Left lung (tissue), 10 donors: Measurements from ENCODE around the gene TRERF1. TPM values are rescaled to one million over a fixed set of nuclear protein-coding genes. Genes with fewer than 3 reads are reported as not detected.

Source experiments
- ATAC-seq: fragments of 200-7000 bp; cut with Tn5 transposase; one replicate; pipeline ENCODE4 v1.9.1; 2020; ENCODE audit warnings: moderate library complexity
- DNase-seq, 4 donors: peaks; one replicate each; pipeline ENCODE4 v3.0.0-alpha.2; 2013 to 2020
- H3K27ac ChIP-seq, 2 donors: fragments of 200-600 bp; sonication (generic) in 1 of 2; one replicate each; pipeline versions ENCODE4 v1.5.0 to v1.8.0; 2020 to 2021
- H3K27me3 ChIP-seq, 2 donors: fragments of 200-600 bp; sonication (generic) in 1 of 2; one replicate each; pipeline versions ENCODE4 v1.5.0 to v1.8.0; 2020 to 2021
- H3K36me3 ChIP-seq, 2 donors: fragments of 200-600 bp; sonication (generic) in 1 of 2; one replicate each; pipeline versions ENCODE4 v1.5.0 to v1.8.0; 2020 to 2021
- H3K4me1 ChIP-seq, 2 donors: fragments of 200-600 bp; one replicate each; pipeline ENCODE4 v1.8.0; 2021
- H3K4me3 ChIP-seq, 2 donors: fragments of 200-600 bp; sonication (generic) in 1 of 2; one replicate each; pipeline versions ENCODE4 v1.5.0 to v1.8.0; 2020 to 2021; ENCODE audit warnings: mild to moderate bottlenecking in 1 of 2
- H3K9me3 ChIP-seq, 2 donors: fragments of 200-600 bp; sonication (generic) in 1 of 2; one replicate each; pipeline versions ENCODE4 v1.5.0 to v1.8.0; 2020 to 2021
- CTCF ChIP-seq, 2 donors: fragments of 200-600 bp; sonication (generic) in 1 of 2; IDR thresholded peaks; one replicate each; pipeline versions ENCODE4 v1.5.0 to v1.8.0; 2021; ENCODE audit warnings: antibody characterized with exemption in 2 of 2
- intact Hi-C, 2 donors: fragments of 100-400 bp; cut with DNase I; formaldehyde crosslinking; loops; one replicate each; pipeline versions ENCODE4 v1.11.2 to v1.14.2; 2022
- polyA plus RNA-seq, 6 donors: library from polyadenylated mRNA; unstranded; fragments of 120-200 nt; gene quantifications; one replicate each; pipeline ENCODE4 v1.2.1, GENCODE V29; 2013; ENCODE audit not compliant: insufficient read length in 6 of 6
- total RNA-seq, 2 donors: library from RNA; stranded (reverse); fragmentation: NEBNext Ultra II Directional; extraction: Animal tissue kit (Norgen Biotek cat#: 25700); gene quantifications; one replicate each; pipeline ENCODE4 v1.2.1, GENCODE V29; 2021
- donor health status: DM: no; HTN: yes; CAD: no.
- donor health status: DM: no; HTN: no; CAD: no.

Gene TRERF1
- total and polyA plus RNA-seq, 8 donors, result 3.7 to 24.9 (median 20.7) TPM

GRCh38 chr6:42259841-42260395, 191.8 kb downstream of the TRERF1 start:
- no peaks in the 10 kb centered on the region for H3K9me3 ChIP-seq
- no peaks in the 10 kb centered on the region for H3K27me3 ChIP-seq
- intact Hi-C loops, result no loop called here
- peaks cover 0 to 25% of the 10 kb centered on the region in 2 donors for H3K36me3 ChIP-seq
- no peak overlapping the region for H3K27ac ChIP-seq
- no peak for TF ChIP-seq CTCF (IDR thresholded peaks at IDR 0.05)
- H3K4me1 ChIP-seq, result no peaks in the 10 kb centered on the region
- no peak overlapping the region for H3K4me3 ChIP-seq
- ATAC-seq (no peak), DNase-seq (no peak)

DNA sequence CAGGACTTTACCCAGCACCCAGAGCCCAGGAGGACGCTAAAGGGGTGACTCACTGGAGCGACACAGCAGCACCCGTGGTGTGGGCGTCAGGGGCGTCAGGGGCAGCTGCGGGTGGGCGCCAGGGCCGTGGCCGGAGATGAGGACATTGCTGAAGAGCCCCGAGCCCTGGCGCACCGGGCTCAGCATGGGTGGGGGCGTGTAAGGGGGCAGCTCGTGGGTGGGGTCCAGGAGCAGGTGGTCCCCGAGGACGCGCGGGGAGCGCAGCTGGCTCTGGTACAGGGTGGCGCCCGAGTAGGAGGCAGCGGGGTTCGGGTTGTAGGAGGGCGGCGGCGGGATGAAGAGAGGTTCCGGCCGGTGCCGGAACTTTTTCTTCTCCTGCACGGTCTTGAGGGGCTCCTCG, 192.4 kb downstream of the TRERF1 start:
- no peak overlapping the region for H3K4me3 ChIP-seq
- TF ChIP-seq CTCF (IDR thresholded peaks at IDR 0.05), result no peak
- DNase-seq, result no peak
- no peaks in the 10 kb centered on the region for H3K27me3 ChIP-seq
- H3K9me3 ChIP-seq, result no peaks in the 10 kb centered on the region
- peaks cover 0 to 32% of the 10 kb centered on the region in 2 donors for H3K36me3 ChIP-seq
- intact Hi-C loops, result no loop called here
- no peak for ATAC-seq
- no peak overlapping the region for H3K27ac ChIP-seq
- no peaks in the 10 kb centered on the region for H3K4me1 ChIP-seq

GRCh38 chr6:42257614-42258013, 194.1 kb downstream of the TRERF1 start:
- H3K9me3 ChIP-seq, result no peaks in the 10 kb centered on the region
- ATAC-seq (no peak), DNase-seq (no peak)
- no peak overlapping the region for H3K27ac ChIP-seq
- intact Hi-C loops, result no loop called here
- no peaks in the 10 kb centered on the region for H3K4me1 ChIP-seq
- peaks cover 0 to 39% of the 10 kb centered on the region in 2 donors for H3K36me3 ChIP-seq
- no peak for TF ChIP-seq CTCF (IDR thresholded peaks at IDR 0.05)
- H3K27me3 ChIP-seq, result no peaks in the 10 kb centered on the region
- no peak overlapping the region for H3K4me3 ChIP-seq

- DNase-seq (no peak), ATAC-seq (no peak)
- TF ChIP-seq CTCF (IDR thresholded peaks at IDR 0.05), result no peak
- intact Hi-C loops, result no loop called here
- H3K36me3 ChIP-seq, result peaks cover 0 to 39% of the 10 kb centered on the region in 2 donors
- H3K27me3 ChIP-seq, result no peaks in the 10 kb centered on the region
- no peaks in the 10 kb centered on the region for H3K9me3 ChIP-seq
- no peak overlapping the region for H3K4me3 ChIP-seq
- no peak overlapping the region for H3K27ac ChIP-seq
- peaks cover 4 to 5% of the 10 kb centered on the region in 2 donors for H3K4me1 ChIP-seq
Measured at GRCh38 chr6:42257063-42257462, 194.7 kb downstream of the TRERF1 start.

DNA sequence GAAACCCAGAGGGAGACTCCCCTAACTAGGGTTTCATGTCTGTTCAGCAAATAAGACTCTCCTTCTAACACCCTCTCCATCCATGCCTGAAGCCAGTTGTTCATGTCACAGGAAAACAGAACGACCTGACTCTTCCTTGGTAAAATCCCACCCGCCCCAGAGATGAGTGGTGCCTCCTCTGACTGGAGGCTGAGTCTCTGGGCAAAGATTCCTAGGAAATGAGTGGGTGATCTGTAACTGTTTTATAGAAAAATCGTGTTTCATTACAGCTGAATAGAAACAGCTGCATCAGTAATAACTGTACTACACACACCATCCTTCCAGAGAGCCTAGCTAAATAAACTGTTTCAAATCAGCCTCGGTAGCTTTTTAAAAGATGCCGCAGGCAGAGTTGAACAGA, 196.7 kb downstream of the TRERF1 start:
- DNase-seq (no peak), ATAC-seq (no peak)
- intact Hi-C loops, result no loop called here
- H3K9me3 ChIP-seq, result no peaks in the 10 kb centered on the region
- no peak for TF ChIP-seq CTCF (IDR thresholded peaks at IDR 0.05)
- H3K36me3 ChIP-seq, result peaks cover 0 to 39% of the 10 kb centered on the region in 2 donors
- no peak overlapping the region for H3K27ac ChIP-seq
- peaks cover 7 to 10% of the 10 kb centered on the region in 2 donors for H3K4me1 ChIP-seq
- no peaks in the 10 kb centered on the region for H3K27me3 ChIP-seq
- no peak overlapping the region for H3K4me3 ChIP-seq
